Activated naive CD4-positive, alpha-beta T cell treated with anti-CD3 and anti-CD28 coated beads, Interleukin-2, amount 50 U/mL, for 72 hours (primary cell): Measurements from ENCODE around the gene EAF1. TPM values are rescaled to one million over a fixed set of nuclear protein-coding genes. Genes with fewer than 3 reads are reported as not detected.
"Not testable (repeated sequence)": the region's sequence is repeated elsewhere in the genome, so short reads cannot be mapped to it uniquely, and the experiment has no call there.

Source experiments
- ATAC-seq, 2 donors: fragments of 150-1000 bp; cut with Tn5 transposase; 2 replicates each; pipeline ENCODE4 v1.10.0; 2021; ENCODE audit warnings: mild to moderate bottlenecking in 2 of 2, moderate library complexity in 2 of 2
- DNase-seq, 2 donors: peaks; one replicate each; pipeline ENCODE4 v3.0.0; 2021 to 2022; ENCODE audit warnings: low spot score in 2 of 2
- H3K27ac Mint-ChIP-seq, 2 donors: one replicate each; pipeline ENCODE4 v1.8.0; 2022; ENCODE audit warnings: mild to moderate bottlenecking in 2 of 2, mixed read lengths in 2 of 2
- H3K36me3 Mint-ChIP-seq, 2 donors: one replicate each; pipeline ENCODE4 v1.8.0; 2022; ENCODE audit warnings: mixed read lengths in 2 of 2
- H3K9me3 Mint-ChIP-seq, 2 donors: one replicate each; pipeline ENCODE4 v1.8.0; 2022; ENCODE audit warnings: mixed read lengths in 2 of 2
- total RNA-seq, 2 donors: library from RNA; stranded (reverse); gene quantifications; one replicate each; pipeline ENCODE4 v1.2.3, GENCODE V29; 2022

EAF1 gene
- total RNA-seq, 2 donors from 2014 or later = 24.1 to 28.9 TPM

DNA sequence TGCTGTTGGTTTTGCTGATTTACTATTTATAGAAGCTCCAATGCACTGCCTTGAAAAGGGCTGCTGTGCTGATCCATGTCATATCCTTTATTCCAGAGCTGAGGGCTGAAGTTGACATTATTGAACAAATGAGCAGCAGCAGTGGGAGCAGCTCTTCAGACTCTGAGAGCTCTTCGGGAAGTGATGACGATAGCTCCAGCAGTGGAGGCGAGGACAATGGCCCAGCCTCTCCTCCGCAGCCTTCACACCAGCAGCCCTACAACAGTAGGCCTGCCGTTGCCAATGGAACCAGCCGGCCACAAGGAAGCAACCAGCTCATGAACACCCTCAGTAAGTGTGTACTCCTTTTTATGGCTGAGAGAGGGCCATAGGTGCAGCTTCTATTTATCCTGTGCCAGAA, 8.8 kb downstream of the EAF1 start:
- ATAC-seq = no peak
- Mint-ChIP-seq H3K27ac (peak overlapping the region in 1 of 2 donors; percentile 46), H3K36me3 (peaks cover 11 to 52% of the 10 kb centered on the region in 2 donors), H3K9me3 (no peaks in the 10 kb centered on the region)
- no peak for DNase-seq

GRCh38 chr3:15438983-15439382, 11.6 kb downstream of the EAF1 start:
- ATAC-seq (no peak), DNase-seq (no peak)
- Mint-ChIP-seq H3K36me3 (peaks cover 9 to 46% of the 10 kb centered on the region in 2 donors), H3K27ac (no peak overlapping the region), H3K9me3 (no peaks in the 10 kb centered on the region)

- Mint-ChIP-seq H3K27ac (peak overlapping the region in 1 of 2 donors; percentile 44), H3K36me3 (peaks cover 9 to 41% of the 10 kb centered on the region in 2 donors), H3K9me3 (no peaks in the 10 kb centered on the region)
- ATAC-seq = peak in 1 of 2 donors; percentile 71
- DNase-seq = no peak
Measured at GRCh38 chr3:15439476-15439875, 12.1 kb downstream of the EAF1 start.

GRCh38 chr3:15440891-15441290, 13.5 kb downstream of the EAF1 start:
- peak in 1 of 2 donors; percentile 55 for ATAC-seq
- Mint-ChIP-seq H3K27ac (peak overlapping the region; percentile 75 to 79), H3K9me3 (no peaks in the 10 kb centered on the region), H3K36me3 (peaks cover 9 to 36% of the 10 kb centered on the region in 2 donors)
- DNase-seq = no peak

GRCh38 chr3:15443826-15444524, 16.6 kb downstream of the EAF1 start:
- peaks cover 9 to 25% of the 10 kb centered on the region in 2 donors for H3K36me3 Mint-ChIP-seq
- H3K9me3 Mint-ChIP-seq = no peaks in the 10 kb centered on the region
- peak overlapping the region; percentile 7 to 8 for H3K27ac Mint-ChIP-seq
- no peak for DNase-seq
- ATAC-seq = no peak

GRCh38 chr3:15449489-15450224, 22.3 kb downstream of the EAF1 start:
- no peak for ATAC-seq
- no peak for DNase-seq
- H3K36me3 Mint-ChIP-seq = no peaks in the 10 kb centered on the region
- no peak overlapping the region for H3K27ac Mint-ChIP-seq
- H3K9me3 Mint-ChIP-seq = no peaks in the 10 kb centered on the region

GRCh38 chr3:15450438-15451215, 23.2 kb downstream of the EAF1 start:
- ATAC-seq (no peak), DNase-seq (no peak)
- H3K27ac Mint-ChIP-seq = peak overlapping the region in 1 of 2 donors; percentile 50
- H3K36me3 Mint-ChIP-seq = no peaks in the 10 kb centered on the region
- H3K9me3 Mint-ChIP-seq = no peaks in the 10 kb centered on the region

GRCh38 chr3:15451216-15452113, 24.1 kb downstream of the EAF1 start:
- peak overlapping the region in 1 of 2 donors; percentile 50 for H3K27ac Mint-ChIP-seq
- no peak for ATAC-seq
- H3K9me3 Mint-ChIP-seq = no peaks in the 10 kb centered on the region
- no peak for DNase-seq
- H3K36me3 Mint-ChIP-seq = no peaks in the 10 kb centered on the region

- no peak for ATAC-seq
Measured at GRCh38 chr3:15452156-15452555, 24.8 kb downstream of the EAF1 start.

DNA sequence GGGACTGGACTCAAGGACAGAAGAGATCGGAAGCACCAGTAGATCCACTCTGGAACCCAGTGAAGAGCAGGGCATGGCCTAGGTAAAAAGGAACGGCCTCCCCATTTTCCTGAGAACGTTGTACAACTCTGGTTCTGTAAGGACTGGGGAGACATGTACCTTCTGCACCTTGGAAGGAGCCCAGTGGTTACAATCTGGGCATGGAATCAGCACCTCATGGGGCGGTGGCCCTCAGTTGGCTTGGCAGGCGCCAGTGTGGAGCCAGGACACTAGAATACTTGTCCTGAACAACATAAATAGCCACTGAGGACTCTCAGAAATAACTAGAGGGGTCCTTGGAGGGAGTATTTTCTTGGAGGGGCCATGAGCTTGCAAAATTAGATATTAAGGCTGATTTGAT, 25.6 kb downstream of the EAF1 start:
- DNase-seq (no peak), ATAC-seq (no peak)
- Mint-ChIP-seq H3K27ac (peak overlapping the region in 1 of 2 donors; percentile 3), H3K9me3 (no peaks in the 10 kb centered on the region), H3K36me3 (no peaks in the 10 kb centered on the region)

More at GRCh38 chr3:15452156-15452555, 24.8 kb downstream of the EAF1 start:
- Mint-ChIP-seq H3K9me3 (no peaks in the 10 kb centered on the region), H3K27ac (no peak overlapping the region), H3K36me3 (no peaks in the 10 kb centered on the region)
- no peak for DNase-seq

GRCh38 chr3:15453501-15453900, 26.1 kb downstream of the EAF1 start:
- Mint-ChIP-seq H3K36me3 (no peaks in the 10 kb centered on the region), H3K27ac (no peak overlapping the region), H3K9me3 (no peaks in the 10 kb centered on the region)
- ATAC-seq = no peak
- no peak for DNase-seq

GRCh38 chr3:15453991-15454625, 26.7 kb downstream of the EAF1 start:
- no peaks in the 10 kb centered on the region for H3K9me3 Mint-ChIP-seq
- DNase-seq = no peak
- no peaks in the 10 kb centered on the region for H3K36me3 Mint-ChIP-seq
- ATAC-seq = no peak
- no peak overlapping the region for H3K27ac Mint-ChIP-seq

- no peak for DNase-seq
- Mint-ChIP-seq H3K36me3 (no peaks in the 10 kb centered on the region), H3K27ac (peak overlapping the region in 1 of 2 donors; percentile 73), H3K9me3 (no peaks in the 10 kb centered on the region)
- ATAC-seq = no peak
Measured at GRCh38 chr3:15454965-15455364, 27.6 kb downstream of the EAF1 start.

DNA sequence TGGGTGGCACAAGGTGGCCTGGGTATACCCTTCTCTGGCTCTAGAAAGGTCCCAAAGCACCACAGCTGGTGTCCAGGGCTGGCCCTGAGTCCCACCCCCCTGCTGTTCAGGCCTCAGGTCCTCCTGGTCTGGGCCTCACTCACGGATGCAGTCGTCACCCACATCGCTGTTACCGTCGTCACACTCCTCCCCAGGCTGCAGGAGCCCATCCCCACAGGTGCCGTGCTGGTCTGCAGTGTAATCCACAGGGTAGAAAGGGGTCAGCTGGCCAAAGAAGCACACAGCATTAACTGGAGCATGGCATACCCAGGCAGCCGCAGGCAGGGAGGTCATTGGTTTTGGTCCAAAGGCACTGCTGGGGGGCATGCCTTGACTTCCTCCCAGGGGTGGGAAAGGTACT, 28.4 kb downstream of the EAF1 start:
- Mint-ChIP-seq H3K27ac (peak overlapping the region in 1 of 2 donors; percentile 73), H3K9me3 (no peaks in the 10 kb centered on the region), H3K36me3 (no peaks in the 10 kb centered on the region)
- DNase-seq = no peak
- ATAC-seq = no peak

- Mint-ChIP-seq H3K9me3 (no peaks in the 10 kb centered on the region), H3K27ac (no peak overlapping the region), H3K36me3 (no peaks in the 10 kb centered on the region)
- ATAC-seq = no peak
- DNase-seq = no peak
Measured at GRCh38 chr3:15456321-15456720, 28.9 kb downstream of the EAF1 start.

DNA sequence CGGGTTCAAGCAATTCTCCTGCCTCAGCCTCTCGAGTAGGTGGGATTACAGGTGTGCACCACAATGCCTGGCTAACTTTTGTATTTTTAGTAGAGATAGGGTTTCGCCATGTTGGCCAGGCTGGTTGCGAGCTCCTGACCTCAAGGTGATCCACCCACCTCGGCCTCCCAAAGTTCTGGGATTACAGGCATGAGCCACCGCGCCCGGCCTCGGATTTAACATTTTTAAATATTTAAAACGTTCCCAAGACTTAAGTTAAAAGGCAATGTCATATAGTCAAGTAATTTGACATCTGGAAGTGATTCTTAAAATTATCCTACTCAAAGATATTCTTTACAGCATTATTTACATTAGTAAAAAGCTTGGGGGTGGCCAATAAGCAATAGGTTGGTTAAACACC, 29.5 kb downstream of the EAF1 start:
- ATAC-seq, H3K9me3 Mint-ChIP-seq, H3K27ac Mint-ChIP-seq, H3K36me3 Mint-ChIP-seq, DNase-seq: not testable (repeated sequence)
